Mammary epithelial cell (primary cell): ENCODE measurements around the gene EYS.

Experiments
- EZH2 ChIP-seq: IDR thresholded peaks from 2 replicates; pipeline ENCODE4 v1.6.1; 2012; ENCODE audit warnings: low read length, inconsistent platforms, borderline replicate concordance
- TF ChIP-seq, protein P1 (sequence below), 2 donors: IDR thresholded peaks in 1 of 2; conservative IDR thresholded peaks in 1 of 2; 2 replicates each; pipeline ENCODE4 v1.5.1; 2011 to 2012; ENCODE audit warnings: inconsistent platforms in 2 of 2, low read length in 2 of 2, mild to moderate bottlenecking in 2 of 2, control low read depth in 1 of 2, low read depth in 1 of 2; ENCODE audit not compliant: insufficient read depth in 1 of 2; ENCODE audit errors: extremely low read depth in 1 of 2

DNA sequence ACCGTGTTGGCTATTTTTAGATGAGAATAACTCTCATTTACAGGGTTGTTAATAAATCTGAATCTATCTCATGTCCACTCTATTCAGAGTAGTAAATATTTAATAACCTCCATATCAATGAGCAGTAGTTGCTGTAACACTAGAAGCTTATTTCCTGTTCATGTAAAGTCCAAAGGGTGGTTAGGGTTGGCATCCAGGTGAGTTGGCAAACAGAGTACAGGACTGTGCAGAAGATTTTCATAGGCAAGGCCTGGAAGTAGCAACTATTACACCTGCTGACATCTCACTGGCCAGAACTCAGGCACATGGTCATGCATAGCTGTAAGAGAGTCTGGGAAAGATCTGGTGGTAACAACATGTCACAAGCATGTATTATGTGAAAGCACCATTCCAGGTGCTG, 1923.9 kb downstream of the EYS start:
- TF ChIP-seq, protein P1, sequence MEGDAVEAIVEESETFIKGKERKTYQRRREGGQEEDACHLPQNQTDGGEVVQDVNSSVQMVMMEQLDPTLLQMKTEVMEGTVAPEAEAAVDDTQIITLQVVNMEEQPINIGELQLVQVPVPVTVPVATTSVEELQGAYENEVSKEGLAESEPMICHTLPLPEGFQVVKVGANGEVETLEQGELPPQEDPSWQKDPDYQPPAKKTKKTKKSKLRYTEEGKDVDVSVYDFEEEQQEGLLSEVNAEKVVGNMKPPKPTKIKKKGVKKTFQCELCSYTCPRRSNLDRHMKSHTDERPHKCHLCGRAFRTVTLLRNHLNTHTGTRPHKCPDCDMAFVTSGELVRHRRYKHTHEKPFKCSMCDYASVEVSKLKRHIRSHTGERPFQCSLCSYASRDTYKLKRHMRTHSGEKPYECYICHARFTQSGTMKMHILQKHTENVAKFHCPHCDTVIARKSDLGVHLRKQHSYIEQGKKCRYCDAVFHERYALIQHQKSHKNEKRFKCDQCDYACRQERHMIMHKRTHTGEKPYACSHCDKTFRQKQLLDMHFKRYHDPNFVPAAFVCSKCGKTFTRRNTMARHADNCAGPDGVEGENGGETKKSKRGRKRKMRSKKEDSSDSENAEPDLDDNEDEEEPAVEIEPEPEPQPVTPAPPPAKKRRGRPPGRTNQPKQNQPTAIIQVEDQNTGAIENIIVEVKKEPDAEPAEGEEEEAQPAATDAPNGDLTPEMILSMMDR (conservative IDR thresholded peaks at IDR 0.05 in 1 of 2, IDR thresholded peaks at IDR 0.05 in 1 of 2; ENCODE audit: extremely low read depth in 1 of 2, insufficient read depth in 1 of 2, low read depth in 1 of 2, low read length in 2 of 2) = no peak
- TF ChIP-seq EZH2 = no peak
